ENCODE results near the gene DNAAF5.
"Not testable (repeated sequence)": the region's sequence is repeated elsewhere in the genome, so short reads cannot be mapped to it uniquely, and the experiment has no call there.

Gene DNAAF5

DNA sequence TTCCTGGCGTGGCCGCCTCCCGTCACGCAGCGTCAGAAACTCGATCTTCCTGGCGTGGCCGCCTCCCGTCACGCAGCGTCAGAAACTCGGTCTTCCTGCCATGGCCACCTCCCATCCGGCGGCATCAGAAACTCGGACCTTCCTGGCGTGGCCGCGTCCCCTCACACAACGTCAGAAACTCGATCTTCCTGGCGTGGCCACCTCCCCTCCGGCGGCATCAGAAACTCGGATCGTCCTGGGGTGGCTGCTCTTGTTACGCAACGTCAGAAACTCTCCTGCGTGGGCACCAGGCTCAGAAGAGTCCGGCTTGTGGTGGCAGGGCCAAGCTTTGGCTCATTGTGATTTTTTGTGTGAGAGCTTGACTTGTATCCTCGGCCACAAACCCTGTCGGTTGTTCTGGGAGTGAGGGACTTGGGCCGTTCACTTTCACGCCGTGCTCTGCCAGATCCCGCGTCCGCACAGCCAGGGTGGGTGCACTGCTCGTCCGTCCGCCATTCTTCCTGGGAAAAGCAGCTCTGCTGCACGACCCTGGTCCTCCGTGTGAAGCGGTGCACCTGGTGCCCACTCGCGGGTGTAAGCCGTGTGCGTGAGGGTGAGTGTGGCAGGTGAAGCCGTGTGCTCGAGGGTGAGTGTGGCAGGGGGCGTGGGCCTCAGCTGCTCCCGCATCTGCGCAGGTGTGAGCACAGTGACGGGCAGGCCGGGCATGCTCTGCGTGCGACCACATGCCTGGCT, 56.4 kb downstream of the DNAAF5 start:
- no peak for DNase-seq (ENCODE audit: low read depth in 2 of 2)

DNA sequence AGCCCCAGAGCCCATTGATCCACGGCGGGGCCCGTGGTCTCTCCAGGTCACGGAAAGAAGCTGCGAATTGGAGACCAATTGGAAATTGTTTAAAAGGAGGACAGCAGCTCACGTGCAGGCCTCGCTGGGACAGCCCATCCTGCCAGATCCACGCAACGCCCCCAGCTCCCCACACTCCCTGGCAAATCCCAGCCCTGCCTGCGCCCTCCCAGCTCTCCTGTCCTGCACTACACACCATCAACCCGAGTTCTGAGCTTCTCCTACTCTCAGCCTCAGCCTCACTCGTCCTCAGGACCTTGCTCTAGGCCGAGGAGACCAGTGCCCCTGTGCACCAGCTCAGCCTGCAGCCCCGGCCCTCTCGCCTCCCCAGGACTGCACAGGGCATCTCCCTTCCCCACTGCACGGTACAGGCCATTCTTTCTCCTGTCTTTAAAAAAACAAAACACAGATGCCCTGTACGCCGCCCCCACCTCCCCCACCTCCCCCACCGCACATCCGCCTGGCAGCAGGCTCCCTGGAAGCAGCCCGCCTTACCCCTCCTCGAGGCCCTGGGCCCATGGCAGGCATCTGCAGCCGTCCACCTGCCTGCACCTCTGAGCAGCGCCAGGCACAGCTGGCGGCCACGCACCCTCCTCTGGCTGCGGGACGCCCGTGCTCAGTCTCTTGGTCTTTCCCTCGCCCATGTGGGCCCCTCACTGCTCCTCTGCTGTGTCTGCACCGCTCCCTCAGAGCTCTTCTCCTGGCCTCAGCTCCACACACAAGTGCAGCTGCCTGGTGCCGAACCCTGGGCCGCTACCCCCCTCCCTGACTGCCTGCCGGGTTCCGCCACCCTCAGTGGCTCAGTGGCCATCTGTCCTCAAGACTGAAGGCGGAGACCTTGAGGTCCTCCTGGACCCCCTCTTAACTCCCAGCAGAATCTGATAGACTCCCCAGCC, 57.3 kb downstream of the DNAAF5 start:
- no peak for DNase-seq (ENCODE audit: low read depth in 2 of 2)

DNA sequence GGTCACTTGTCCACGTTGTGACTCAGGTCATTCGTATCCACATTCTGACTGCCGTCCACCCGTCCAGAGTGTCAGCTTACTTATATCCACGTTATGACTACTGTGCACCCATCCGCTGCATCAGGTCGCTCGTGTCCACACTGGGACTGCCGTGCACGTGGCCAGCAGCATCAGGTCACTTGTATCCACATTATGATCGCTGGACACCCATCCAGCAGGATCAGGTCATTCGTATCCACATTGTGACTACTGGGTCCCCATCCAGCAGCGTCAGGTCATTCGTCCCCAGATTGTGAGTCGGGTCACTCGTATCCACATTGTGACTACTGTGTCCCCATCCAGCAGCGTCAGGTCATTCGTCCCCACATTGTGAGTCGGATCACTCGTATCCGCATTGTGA, 58.5 kb downstream of the DNAAF5 start:
- no peak for DNase-seq (ENCODE audit: low read depth in 2 of 2)

DNA sequence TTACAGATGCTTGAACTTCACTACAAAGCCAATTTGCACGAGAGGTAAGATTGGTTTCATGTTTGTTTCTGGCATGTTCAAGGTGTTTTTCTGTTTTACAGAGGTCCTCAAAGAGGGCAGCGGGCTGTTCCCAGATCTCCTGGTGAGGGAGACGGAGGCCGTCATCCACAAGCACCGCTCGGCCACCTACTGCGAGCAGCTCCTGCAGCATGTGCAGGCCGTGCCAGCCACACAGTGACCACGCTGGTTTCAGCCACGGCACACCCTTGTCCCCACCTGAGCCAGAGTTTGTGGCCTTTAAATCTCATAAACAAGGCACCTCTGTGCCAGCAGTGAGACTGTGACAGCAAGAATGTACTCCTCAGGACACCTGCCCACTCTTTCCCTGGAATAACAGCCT, 58.9 kb downstream of the DNAAF5 start:
- no peak for DNase-seq (ENCODE audit: low read depth in 2 of 2)

DNA sequence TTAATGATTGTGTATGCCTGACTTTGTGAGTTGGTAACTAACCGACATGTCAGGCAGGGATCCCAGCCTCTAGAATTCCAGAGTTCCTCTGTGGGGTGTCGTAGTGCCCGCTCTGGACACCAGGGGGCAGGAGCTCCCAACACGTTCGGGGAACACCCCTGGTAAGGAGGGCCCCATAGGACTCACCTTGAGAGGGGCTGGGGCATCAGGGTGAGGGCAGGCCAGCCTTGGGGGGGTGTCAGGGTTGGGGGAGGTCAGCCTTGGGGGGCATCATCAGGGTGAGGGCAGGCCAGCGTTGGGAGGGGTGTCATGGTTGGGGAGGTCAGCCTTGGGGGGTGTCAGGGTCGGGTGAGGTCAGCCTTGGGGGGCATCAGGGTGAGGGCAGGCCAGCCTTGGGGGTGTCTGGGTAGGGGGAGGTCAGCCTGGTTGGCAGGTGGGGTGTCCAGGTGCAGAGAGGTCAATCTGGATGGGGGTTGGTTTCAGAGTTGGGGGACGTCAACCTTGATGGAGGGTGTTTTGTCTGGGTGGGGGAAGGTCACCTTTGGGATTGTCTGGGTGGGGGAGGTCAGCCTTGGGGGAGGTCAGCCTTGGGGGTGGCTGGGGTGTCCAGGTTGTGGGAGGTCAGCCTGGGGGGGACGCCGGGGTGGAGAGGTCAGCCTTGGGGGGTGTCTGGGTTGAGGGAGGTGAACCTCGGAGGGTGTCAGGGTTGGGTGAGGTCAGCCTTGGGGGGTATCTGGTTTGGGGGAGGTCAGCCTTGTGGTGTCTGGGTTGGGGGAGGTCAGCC, 60.2 kb downstream of the DNAAF5 start:
- peak; percentile 16 to 49 for DNase-seq (ENCODE audit: low read depth in 2 of 2)

DNA sequence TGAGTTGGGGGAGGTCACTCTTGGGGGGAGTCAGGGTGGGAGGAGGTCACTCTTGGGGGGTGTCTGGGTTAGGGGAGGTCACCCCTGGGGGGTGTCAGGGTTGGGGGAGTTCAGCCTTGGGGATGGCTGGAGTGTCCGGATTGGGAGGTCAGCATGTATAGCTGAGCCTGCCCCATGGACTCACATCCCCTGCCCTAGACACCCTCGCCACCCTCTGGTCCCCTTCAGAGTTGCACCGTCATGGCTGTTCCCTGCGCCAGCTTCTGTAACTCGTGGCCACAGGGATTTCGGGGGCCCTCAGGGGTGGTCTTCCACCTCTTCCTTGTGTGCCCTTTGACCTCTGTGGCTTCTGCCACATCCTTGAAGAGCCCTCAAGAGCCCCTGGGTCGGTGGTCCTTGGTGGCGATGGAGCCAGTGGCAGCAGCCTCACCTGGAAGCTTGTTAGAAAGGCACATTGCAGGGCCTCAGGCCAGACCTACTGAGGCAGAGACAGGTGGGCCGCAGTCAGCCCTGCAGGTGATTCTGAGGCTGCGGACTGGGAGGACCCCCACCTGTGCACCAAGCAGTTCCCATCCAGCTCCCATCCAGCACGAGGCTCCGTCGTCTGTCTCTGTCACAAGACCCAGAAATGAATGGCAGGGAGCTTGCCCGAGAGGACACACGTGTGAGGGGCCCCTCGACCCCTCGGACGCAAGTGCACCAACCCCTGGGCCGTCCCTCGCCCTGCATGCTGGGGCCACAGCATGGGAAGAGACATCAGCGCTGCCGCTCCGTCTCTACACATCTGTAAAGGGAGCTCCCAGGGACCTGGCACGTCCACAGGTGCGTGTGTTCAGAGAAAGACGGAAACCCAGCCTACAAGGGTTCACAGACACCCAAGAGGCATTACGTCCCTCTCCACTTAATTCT, 61.1 kb downstream of the DNAAF5 start:
- DNase-seq (ENCODE audit: low read depth in 2 of 2): no peak

DNA sequence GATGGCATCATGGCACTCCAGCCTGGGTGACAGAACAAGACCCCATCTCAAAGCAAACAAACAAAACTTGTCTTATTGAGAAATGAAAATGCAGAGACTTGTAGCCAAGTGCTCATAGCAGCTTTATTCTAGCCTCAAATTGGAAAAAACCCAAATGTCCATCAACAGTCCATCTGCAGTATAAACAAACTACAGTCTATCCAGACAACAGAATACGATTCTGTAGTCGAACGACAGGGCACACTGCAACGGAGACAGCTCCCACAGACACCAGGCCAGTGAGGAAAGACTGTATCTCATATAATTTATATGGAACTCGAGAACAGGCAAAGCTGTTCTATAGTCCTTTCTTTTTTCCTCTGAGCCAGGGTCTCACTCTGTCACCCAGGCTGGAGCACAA, 65.0 kb downstream of the DNAAF5 start:
- no peak for DNase-seq (ENCODE audit: low read depth in 2 of 2)

DNA sequence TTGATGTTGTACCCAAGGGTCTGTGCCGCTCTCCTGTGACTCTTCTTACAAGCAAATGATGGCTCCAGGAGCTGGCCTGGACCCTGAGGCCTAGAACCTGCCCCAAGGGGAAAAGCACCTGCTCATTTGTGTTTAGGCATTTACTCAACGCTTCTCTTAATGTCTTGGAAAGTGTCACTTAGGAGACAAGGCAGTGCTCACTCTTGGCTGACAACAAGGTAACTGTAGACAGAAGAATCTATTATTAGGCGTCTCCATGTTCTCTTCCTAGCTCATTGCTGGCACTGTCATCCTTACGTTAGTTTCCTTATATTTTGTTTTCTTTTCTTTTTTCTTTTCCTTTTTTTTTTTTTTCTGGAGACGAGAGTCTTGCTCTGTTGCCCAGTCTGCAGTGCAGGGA, 67.7 kb downstream of the DNAAF5 start:
- no peak for DNase-seq (ENCODE audit: low read depth in 2 of 2)

DNA sequence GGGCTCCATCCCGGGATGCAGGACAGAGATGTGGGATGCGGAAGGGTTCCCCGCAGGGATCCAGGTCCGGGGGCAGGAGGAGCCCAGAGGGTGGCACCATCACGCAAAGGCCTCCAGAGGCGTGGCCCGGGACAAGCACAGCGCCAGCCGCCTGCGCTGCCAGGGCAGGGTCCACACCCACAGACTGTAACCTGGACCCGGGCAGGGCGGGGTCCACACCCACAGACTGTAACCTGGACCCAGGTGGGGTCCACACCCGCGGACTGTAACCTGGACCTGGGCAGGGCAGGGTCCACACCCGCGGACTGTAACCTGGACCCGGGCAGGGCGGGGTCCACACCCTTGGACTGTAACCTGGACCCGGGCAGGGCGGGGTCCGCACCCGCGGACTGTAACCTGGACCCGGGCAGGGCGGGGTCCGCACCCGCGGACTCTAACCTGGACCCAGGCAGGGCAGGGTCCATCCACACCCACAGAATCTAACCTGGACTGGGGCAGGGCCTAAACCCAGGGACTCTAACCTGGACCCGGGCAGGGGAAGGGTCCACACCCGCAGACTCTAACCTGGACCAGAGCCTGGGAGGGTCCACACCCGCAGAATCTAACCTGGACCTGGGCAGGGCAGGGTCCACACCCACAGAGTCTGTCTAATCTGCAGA, 68.3 kb downstream of the DNAAF5 start:
- DNase-seq (ENCODE audit: low read depth in 2 of 2): no peak

DNA sequence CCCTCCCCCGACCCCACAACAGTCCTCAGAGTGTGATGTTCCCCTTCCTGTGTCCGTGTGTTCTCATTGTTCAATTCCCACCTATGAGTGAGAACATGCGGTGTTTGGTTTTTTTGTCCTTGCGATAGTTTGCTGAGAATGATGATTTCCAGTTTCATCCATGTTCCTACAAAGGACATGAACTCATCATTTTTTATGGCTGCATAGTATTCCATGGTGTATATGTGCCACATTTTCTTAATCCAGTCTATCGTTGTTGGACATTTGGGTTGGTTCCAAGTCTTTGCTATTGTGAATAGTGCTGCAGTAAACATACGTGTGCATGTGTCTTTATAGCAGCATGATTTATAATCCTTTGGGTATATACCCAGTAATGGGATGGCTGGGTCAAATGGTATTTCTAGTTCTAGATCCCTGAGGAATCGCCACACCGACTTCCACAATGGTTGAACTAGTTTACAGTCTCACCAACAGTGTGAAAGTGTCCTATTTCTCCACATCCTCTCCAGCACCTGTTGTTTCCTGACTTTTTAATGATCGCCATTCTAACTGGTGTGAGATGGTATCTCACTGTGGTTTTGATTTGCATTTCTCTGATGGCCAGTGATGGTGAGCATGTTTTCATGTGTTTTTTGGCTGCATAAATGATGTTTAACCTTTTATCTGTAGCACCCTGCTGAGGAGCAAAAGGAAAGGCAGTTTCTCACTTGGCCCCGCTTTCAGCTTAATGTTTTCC, 70.1 kb downstream of the DNAAF5 start:
- not testable (repeated sequence) for DNase-seq (ENCODE audit: low read depth in 2 of 2)

DNA sequence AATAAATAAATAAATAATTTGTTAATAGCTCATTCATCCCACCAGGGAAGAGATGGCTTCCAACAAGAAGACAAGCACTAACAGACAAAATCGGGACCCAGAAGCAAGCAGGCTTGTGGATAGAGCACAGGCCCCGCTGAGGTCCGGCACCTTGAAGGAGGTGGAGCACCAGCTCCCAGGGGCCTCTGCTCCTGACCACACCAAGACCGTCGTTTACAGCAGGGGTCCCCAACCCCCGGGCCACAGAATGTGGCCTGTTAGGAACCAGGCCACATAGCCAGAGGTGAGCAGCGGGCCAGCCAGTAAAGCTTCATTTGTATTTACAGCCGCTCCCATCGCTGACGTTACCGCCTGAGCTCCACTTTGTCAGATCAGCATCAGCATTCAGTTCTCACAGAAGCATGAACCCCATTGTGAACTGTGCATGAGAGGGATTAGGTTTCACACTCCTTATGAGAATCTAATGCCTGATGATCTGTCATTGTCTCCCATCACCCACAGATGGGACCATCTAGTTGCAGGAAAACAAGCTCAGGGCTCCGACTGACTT, 72.5 kb downstream of the DNAAF5 start:
- no peak for DNase-seq (ENCODE audit: low read depth in 2 of 2)

DNA sequence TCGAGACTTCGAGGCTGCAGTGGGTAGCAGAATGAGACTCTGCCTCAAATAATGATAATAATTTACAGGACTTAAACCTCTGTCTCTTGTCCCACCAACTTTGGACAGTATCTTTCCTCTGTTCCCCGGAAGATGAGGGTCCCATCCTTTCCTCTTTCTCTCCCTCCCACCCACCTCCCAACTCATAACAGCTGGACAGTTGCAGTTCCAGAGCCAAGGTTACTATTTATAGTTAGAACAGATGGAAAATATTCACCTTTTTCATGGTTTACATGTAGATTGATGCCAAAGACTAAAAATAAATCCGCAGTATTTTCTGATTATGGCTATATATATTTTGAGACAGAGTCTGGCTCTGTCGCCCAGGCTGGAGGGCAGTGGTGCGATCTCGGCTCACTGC, 74.2 kb downstream of the DNAAF5 start:
- DNase-seq (ENCODE audit: low read depth in 2 of 2): no peak

DNA sequence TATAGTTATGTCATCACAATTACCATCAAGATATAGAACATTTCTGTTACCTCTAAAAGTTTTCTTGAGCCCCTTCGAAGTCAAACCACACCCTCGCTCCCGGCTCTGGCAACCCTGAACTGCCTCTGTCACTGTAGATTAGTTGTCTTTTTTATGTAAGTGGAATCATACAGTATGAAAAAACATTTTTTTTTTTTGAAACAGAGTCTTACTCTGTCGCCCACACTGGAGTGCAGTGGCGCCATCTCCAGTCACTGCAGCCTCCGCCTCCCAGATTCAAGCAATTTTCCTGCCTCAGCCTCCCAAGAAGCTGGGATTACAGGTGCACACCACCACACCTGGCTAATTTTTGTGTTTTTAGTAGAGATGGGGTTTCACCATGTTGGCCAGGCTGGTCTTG, 74.9 kb downstream of the DNAAF5 start:
- not testable (repeated sequence) for DNase-seq (ENCODE audit: low read depth in 2 of 2)

DNA sequence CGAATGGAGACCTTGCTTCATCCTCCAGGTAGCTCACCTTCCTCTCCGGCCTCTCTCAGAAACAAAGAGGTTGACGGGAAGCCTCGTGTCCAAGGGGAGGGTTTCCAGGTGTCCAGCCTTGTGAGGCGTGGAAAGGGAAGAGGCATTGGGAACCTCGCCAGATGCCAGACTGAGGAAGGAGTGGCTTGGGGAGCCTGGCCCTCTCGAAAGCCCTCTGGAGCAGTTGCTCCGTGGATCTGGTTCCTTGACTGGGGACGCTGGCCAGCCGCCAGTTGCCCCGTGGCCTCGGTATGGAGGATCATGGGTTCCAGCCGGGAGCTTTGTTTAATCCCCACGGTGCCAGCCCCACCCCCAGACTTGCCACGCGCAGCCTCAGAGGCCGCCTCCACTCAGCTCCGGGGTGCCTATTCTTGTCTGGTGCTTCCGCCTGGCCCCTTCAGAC, 75.5 kb downstream of the DNAAF5 start:
- DNase-seq (ENCODE audit: low read depth in 2 of 2): no peak

DNA sequence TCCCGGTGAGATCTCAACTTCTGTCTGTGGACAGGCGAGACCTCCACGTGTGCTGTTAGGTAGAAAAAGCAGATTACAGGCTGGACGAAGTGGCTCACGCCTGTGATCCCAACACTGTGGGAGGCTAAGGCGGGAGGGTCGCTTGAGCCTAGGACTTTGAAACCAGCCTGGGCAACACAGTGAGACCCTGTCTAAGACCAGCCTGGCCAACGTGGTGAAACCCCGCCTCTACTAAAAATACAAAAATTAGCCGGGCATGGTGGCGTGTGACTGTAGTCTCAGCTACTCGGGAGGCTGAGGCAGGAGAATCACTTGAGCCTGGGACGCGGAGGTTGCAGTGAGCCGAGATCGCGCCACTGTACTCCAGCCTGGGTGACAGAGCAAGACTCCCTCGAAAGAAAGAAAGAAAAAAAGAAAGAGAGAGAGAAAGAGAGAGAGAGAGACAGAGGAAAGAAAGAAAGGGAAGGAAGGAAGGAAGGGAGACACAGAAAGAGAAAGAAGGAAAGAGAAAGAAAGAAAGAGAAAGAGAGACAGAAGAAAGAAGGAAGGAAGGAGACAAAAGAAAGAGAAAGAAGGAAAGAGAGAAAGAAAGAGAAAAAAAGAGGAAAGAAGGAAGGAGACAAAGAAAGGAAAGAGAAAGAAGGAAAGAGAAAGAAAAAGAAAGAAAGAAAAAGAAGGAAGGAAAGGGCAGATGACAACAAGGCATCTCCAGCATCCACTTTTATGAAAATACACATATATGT, 76.2 kb downstream of the DNAAF5 start:
- no peak for DNase-seq (ENCODE audit: low read depth in 2 of 2)

DNA sequence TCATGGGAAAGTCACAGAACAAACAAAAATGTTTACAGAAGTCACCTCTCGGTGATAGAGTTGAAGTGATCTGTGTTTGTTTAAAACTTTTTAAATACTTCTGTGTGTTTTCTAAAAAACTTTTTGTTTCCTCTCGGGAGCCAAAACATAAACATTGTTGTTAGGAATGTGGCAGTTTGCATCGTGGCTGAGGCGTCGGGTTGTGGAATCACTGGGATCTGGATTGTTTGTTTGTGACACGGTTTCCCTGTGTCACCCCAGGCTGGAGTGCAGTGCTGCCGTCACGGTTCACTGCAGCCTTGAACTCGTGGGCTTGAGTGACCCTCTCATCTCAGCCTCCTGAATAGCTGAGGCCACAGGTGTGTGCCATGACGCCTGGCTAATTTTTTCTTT, 76.7 kb downstream of the DNAAF5 start:
- no peak for DNase-seq (ENCODE audit: low read depth in 2 of 2)

DNA sequence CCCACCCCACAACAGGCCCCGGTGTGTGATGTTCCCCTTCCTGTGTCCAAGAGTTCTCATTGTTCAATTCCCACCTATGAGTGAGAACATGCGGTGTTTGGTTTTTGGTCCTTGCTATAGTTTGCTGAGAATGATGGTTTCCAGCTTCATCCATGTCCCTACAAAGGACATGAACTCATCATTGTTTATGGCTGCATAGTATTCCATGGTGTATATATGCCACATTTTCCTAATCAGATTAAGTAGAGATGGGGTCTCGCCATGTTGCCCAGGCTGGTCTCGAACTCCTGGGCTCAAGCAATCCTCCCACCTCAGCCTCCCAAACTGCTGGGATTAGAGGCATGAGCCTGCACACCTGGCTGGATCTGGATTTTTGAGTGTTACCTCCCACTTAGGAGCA, 77.3 kb downstream of the DNAAF5 start:
- not testable (repeated sequence) for DNase-seq (ENCODE audit: low read depth in 2 of 2)

DNA sequence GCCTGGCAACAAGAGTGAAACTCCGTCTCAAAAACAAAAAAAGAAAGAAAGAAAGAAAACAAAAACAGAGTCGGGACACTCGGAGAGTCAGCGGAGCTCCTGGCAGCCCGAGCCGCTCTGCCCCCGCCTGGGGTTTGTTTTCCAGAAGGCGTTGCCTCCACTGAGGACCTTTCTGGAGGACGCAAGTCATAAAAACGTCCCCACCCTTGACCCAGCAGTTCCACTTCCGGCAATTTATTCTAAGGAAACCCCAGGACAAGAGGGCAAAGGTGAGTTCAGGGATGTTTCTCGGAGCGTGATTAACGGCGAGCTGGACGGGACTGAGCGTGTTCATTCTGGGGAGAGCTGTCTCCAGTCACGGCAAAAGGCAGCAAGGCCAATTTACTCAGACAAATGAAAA, 78.8 kb downstream of the DNAAF5 start:
- DNase-seq (ENCODE audit: low read depth in 2 of 2): no peak
